GM23248 (cell line): ENCODE data around the gene MARK3.

Experiments used
- EZH2 ChIP-seq: fragments of 200-600 bp; sonication (generic); IDR thresholded peaks from 2 replicates; pipeline ENCODE4 v1.6.1; 2018; ENCODE audit warnings: antibody characterized with exemption, mild to moderate bottlenecking; ENCODE audit not compliant: insufficient read depth, poor library complexity, severe bottlenecking
- EZH2phosphoT487 ChIP-seq: fragments of 200-600 bp; sonication (generic); IDR thresholded peaks from 2 replicates; pipeline ENCODE4 v1.6.1; 2018; ENCODE audit warnings: antibody characterized with exemption, moderate library complexity, mild to moderate bottlenecking, low read depth; ENCODE audit not compliant: insufficient read depth

GRCh38 chr14:103502877-103503276 is 117.7 kb downstream of the MARK3 start:
- TF ChIP-seq EZH2phosphoT487 (no peak), EZH2 (no peak)
